Left forelimb (tissue), 1 donor: ENCODE data around the gene CHRNA5.

ENCODE experiments used
- DNase-seq: peaks from one replicate; pipeline ENCODE4 v3.0.0-alpha.2; 2018; ENCODE audit warnings: low spot score

The CHRNA5 gene

DNA sequence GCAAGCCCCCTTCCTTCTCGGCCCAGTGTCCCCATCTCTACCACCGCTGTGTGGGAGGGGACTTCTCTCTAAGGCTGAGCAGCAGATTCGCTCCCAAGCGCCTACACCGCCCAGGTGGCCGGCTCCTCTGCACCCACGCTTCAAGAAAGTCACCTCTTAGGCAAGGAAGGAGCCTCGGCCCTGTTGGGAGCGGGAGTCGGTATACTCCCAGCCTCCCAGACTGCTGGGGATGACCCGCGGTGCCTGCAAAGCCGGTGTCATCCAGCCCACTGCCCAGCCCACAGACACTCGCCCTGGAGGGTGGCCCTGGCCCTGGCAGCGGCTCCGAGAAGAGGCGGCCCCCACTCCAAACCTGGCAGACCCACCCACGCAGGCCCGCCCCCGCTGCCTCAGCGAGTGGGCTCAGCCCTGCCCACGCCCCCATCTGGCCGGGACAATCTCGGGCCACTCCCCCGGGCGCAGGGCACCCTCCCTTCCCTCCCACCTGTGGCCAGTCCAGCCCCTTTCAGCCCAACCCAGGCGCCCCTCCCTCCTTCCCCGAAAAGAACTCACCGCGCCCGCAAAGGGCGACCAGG lies 75.3 kb downstream of the CHRNA5 start:
- no peak for DNase-seq

DNA sequence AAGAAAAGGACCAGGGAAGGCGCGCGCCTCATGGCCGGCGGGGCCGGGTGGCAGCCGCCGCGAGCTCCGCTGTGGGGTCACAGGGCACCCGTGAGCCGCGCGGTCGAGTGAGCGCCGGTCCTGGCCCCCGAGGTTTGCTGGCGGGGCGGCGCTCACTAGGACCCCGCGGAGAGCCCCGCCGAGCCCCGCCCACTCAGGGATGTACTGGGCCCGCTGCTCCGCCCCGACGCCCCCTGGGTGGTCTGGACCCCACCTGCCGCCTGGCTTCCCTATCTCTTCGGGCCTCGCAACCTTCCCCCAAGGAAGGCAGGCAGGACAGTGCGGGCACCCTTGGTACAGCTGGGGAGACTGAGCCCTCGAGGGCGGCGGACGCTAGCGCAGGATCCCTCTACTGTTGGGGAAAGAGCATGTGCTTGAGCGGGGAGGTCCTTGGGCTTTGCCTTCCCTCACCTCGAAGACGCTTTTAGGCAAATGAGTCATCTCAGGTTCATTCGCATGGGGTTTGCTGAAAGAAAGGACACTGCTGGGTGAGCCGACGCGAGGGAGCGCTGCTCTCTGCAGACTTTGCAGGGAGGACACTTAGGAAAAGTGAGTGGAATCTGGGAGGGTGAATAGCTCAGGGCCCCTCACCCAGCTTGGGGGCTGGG lies 75.9 kb downstream of the CHRNA5 start, which contains the start of gene CHRNB4:
TSS of gene CHRNB4 (minus strand) at position 109 of the 647 bp plus-strand sequence. CDS start at position 32, 77 bp downstream.
- peak; percentile 74 for DNase-seq

DNA sequence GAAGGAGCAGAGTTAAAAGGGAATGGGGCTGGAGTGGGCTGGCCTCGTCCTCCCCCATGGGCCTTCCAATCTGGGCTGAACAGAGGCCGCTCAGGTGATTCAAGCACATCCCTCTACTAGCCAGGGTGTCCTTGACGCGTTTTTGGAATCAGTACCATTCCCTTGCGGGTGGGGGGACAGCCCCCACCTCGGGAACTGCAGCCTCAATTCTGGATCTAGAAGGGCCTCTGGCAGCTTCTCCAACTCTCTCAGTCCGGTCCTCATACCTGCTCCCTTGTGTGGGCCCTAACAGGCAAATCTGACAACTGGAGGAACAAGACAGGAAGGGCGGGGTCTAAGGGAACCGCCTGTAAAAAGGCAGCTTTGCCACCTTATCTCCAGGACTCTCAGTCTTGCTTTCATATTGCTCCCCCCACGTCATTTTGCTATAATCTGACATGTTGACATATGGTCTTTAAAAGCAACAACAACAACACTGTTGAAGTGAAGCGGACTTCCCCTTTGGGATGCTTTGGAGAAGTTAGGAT lies 76.5 kb downstream of the CHRNA5 start:
- DNase-seq = no peak

DNA sequence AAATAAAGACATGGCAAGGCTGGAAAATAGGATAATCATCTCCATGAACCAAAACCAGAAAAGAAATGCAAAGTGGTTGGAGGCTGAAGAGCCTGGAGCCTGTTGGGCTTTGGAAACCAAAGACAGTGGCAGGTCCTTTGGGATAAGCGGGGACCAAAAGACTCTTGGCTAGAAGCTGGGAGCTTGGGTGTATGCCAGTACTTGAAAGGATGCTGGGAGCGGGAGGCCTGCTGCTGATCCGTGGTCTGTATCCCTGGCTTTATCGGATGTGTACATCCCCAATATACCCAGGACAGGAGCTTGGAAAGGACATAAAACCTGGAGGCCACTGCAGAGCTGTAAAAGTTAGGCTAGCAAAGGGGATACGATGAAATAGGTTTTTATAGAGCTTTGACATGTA lies 77.0 kb downstream of the CHRNA5 start:
- DNase-seq = no peak
